GM21367 (cell line): ENCODE data around the gene SMAD7.

ENCODE experiments used
- ATAC-seq: cut with Tn5 transposase; IDR thresholded peaks from one replicate; pipeline ENCODE4 v1.9.1; 2021; ENCODE audit not compliant: unreplicated experiment

SMAD7 gene

GRCh38 chr18:48946329-48946835 is 4.4 kb downstream of the SMAD7 start:
- no peak for ATAC-seq

- ATAC-seq, result no peak
These were observed 4.9 kb downstream of the SMAD7 start for GRCh38 chr18:48945953-48946217.

- no peak for ATAC-seq
These were observed 6.1 kb downstream of the SMAD7 start for GRCh38 chr18:48944634-48945033.

- no peak for ATAC-seq
These were observed 6.8 kb downstream of the SMAD7 start for GRCh38 chr18:48943736-48944527.

GRCh38 chr18:48943333-48943732 is 7.4 kb downstream of the SMAD7 start:
- ATAC-seq, result no peak

GRCh38 chr18:48942554-48943261 is 8.1 kb downstream of the SMAD7 start:
- ATAC-seq, result no peak

GRCh38 chr18:48942086-48942485 is 8.7 kb downstream of the SMAD7 start:
- ATAC-seq, result no peak

GRCh38 chr18:48941672-48942071 is 9.1 kb downstream of the SMAD7 start:
- no peak for ATAC-seq

- peak; percentile 42 for ATAC-seq
These were observed 9.7 kb downstream of the SMAD7 start for GRCh38 chr18:48940854-48941611.

GRCh38 chr18:48939205-48940097 is 11.3 kb downstream of the SMAD7 start:
- ATAC-seq, result no peak

GRCh38 chr18:48938827-48939204 is 11.9 kb downstream of the SMAD7 start:
- ATAC-seq, result no peak

GRCh38 chr18:48937869-48938750 is 12.7 kb downstream of the SMAD7 start:
- no peak for ATAC-seq

GRCh38 chr18:48935433-48935774 is 15.4 kb downstream of the SMAD7 start:
- ATAC-seq, result no peak

GRCh38 chr18:48934723-48935432 is 15.9 kb downstream of the SMAD7 start:
- ATAC-seq, result peak; percentile 42

GRCh38 chr18:48934415-48934722 is 16.4 kb downstream of the SMAD7 start:
- no peak for ATAC-seq

GRCh38 chr18:48933578-48934414 is 17.0 kb downstream of the SMAD7 start:
- no peak for ATAC-seq

- no peak for ATAC-seq
These were observed 17.8 kb downstream of the SMAD7 start for GRCh38 chr18:48932822-48933510.

- ATAC-seq, result no peak
These were observed 18.3 kb downstream of the SMAD7 start for GRCh38 chr18:48932462-48932818.
